ENCODE measurements around the gene C1orf159.
"Not testable (repeated sequence)": the region's sequence is repeated elsewhere in the genome, so short reads cannot be mapped to it uniquely, and the experiment has no call there.

The C1orf159 gene

GRCh38 chr1:1085171-1085841 is 30.6 kb downstream of the C1orf159 start:
- Histone ChIP-seq H3K4me3 (no peak overlapping the region), H3K9me3 (no peaks in the 10 kb centered on the region), H3K4me1 (peaks cover under 1% of the 10 kb centered on the region), H3K36me3 (replicated peaks) (no peaks in the 10 kb centered on the region), H3K27me3 (ENCODE audit: low read depth) (no peaks in the 10 kb centered on the region)
- peak in 1 of 2 experiments; percentile 7 for DNase-seq (ENCODE audit: low spot score in 2 of 2)
- in situ Hi-C loops (cut with MboI; ENCODE audit: low sequenced_read_pairs), result no loop called here

DNA sequence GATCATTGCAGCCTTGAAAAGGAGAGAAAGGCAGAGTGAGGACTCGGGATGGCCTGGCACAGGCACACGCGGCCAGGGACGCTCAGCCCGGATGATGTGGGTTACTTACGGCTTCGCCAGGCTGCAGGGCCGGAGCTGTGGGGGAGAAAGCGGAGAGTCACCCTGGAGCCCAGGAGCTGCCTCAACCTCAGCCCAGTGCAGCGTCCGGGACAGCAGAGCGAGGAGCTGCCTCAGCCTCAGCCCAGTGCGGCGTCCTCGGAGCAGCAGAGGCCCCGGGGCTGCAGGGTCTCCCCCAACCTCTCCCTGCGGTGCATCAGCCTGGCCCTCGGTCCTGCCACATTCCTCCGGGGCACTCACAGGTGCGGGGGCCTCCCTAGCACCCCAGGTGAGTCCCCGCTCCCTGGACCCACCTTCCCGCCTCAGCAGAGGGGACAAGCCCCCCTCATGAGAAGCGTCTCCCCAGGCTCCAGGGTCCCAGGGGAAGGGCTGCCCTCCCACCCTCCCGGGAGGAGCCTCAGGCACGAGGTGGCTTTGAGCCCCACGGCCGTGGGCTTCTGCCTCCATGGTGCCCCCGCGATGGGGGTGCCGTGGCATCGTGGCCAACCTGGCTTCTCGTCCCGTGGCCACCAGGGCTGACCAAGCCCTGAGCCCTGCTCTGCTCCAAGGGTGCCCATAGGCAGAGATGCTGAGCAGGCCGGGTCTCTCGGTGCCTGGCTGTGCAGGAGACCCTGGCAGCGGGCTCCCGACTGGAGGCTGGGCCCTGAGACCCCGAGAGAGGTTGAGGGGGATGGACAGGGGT is 31.3 kb downstream of the C1orf159 start:
- in situ Hi-C loops (cut with MboI; ENCODE audit: low sequenced_read_pairs), result no loop called here
- H3K4me1 ChIP-seq, result peaks cover 8% of the 10 kb centered on the region

GRCh38 chr1:1083416-1084371 is 32.2 kb downstream of the C1orf159 start:
- no peak overlapping the region for H3K4me3 ChIP-seq
- no peaks in the 10 kb centered on the region for H3K27me3 ChIP-seq (ENCODE audit: low read depth)
- peaks cover 11% of the 10 kb centered on the region for H3K4me1 ChIP-seq
- no peaks in the 10 kb centered on the region for H3K9me3 ChIP-seq
- DNase-seq (ENCODE audit: low spot score in 2 of 2), result peak in 1 of 2 experiments; percentile 7
- in situ Hi-C loops (cut with MboI; ENCODE audit: low sequenced_read_pairs), result no loop called here
- no peaks in the 10 kb centered on the region for H3K36me3 ChIP-seq (replicated peaks)

More for the DNA sequence above, 31.3 kb downstream of the C1orf159 start:
- Histone ChIP-seq H3K36me3 (replicated peaks) (no peaks in the 10 kb centered on the region), H3K27me3 (ENCODE audit: low read depth) (no peaks in the 10 kb centered on the region), H3K9me3 (no peaks in the 10 kb centered on the region), H3K4me3 (no peak overlapping the region)
- DNase-seq (ENCODE audit: low spot score in 2 of 2), result peak in 1 of 2 experiments; percentile 7

- Histone ChIP-seq H3K4me3 (no peak overlapping the region), H3K9me3 (no peaks in the 10 kb centered on the region), H3K36me3 (replicated peaks) (no peaks in the 10 kb centered on the region), H3K4me1 (peaks cover 11% of the 10 kb centered on the region), H3K27me3 (ENCODE audit: low read depth) (no peaks in the 10 kb centered on the region)
- peak in 1 of 2 experiments; percentile 7 for DNase-seq (ENCODE audit: low spot score in 2 of 2)
- in situ Hi-C loops (cut with MboI; ENCODE audit: low sequenced_read_pairs), result no loop called here
Observed at GRCh38 chr1:1082776-1083415, 33.0 kb downstream of the C1orf159 start.

- peak in 1 of 2 experiments; percentile 7 for DNase-seq (ENCODE audit: low spot score in 2 of 2)
- no peaks in the 10 kb centered on the region for H3K27me3 ChIP-seq (ENCODE audit: low read depth)
- no peaks in the 10 kb centered on the region for H3K36me3 ChIP-seq (replicated peaks)
- no peak overlapping the region for H3K4me3 ChIP-seq
- in situ Hi-C loops (cut with MboI; ENCODE audit: low sequenced_read_pairs), result no loop called here
- H3K9me3 ChIP-seq, result no peaks in the 10 kb centered on the region
- H3K4me1 ChIP-seq, result peaks cover 11% of the 10 kb centered on the region
Observed at GRCh38 chr1:1082239-1082775, 33.6 kb downstream of the C1orf159 start.

DNA sequence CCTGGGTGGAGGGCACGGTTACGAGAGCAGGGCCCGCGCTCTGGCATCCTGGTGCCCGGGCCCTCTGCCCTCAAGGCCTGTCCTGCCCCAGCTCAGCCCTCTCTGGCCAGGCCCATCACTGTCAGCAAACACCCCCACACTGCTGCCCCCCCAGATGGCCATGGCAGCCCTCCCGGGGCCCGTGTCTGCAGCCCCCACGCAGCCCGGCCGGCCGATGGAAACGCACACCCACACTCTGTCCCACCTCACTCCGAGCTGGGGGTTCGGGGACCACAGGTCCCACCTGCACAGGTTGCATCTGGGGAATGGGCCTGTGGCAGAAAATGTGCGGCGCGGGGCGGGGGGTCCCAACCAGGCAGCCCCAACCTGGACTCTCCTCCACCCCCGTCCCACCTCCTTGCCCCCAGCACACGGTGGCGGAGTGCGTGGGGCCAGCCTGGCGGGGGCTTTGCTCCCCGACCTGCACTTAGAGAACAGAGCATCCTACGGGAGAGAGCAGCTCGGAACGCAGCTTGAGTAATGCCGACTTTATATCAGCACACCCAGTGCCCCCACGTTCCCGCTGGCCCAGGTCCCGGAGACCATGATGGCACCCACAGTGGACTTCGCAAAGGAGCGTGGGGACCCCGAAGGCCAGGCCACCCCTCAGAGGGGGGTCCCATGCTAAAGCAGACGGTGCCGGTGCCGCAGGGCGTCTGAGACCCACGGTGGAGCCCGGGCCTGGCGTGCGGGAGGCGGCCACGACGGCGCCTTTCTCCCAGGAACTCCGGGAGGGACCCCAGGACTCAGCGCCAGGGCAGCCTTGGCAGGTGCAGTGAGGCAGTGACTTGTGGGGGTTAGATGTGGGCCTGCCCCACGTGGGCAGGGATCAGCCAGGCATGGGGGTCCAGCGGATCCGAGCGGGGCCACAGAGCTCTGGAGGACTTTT is 34.3 kb downstream of the C1orf159 start:
- Histone ChIP-seq H3K4me1 (peaks cover 11% of the 10 kb centered on the region), H3K9me3 (no peaks in the 10 kb centered on the region), H3K27me3 (ENCODE audit: low read depth) (no peaks in the 10 kb centered on the region), H3K4me3 (no peak overlapping the region), H3K36me3 (replicated peaks) (no peaks in the 10 kb centered on the region)
- in situ Hi-C loops (cut with MboI; ENCODE audit: low sequenced_read_pairs), result no loop called here
- DNase-seq (ENCODE audit: low spot score in 2 of 2), result peak in 1 of 2 experiments; percentile 7

DNA sequence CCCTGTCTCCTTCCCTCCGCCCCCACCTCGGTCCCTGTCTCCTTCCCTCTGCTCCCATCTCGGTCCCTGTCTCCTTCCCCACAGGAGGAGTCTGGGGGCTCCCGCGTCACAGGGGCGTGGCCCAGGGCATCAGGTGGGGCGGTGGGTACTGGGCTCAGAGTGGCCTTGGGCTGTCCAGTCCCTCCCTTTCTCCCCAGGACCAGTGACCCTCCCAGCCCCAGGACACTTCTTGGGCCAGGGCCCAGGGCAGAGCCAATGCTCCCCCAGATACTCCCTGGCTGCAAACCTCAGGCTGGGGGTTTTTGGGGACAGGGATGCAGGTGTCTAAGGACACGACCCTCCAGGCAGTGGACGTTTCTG is 35.0 kb downstream of the C1orf159 start:
- peak in 1 of 2 experiments; percentile 7 for DNase-seq (ENCODE audit: low spot score in 2 of 2)

GRCh38 chr1:1080122-1080757 is 35.6 kb downstream of the C1orf159 start:
- Histone ChIP-seq H3K36me3 (replicated peaks) (no peaks in the 10 kb centered on the region), H3K4me3 (0 out of 2 replicates have a peak overlapping the region, but pooled peaks have one; percentile 3), H3K9me3 (no peaks in the 10 kb centered on the region), H3K4me1 (peaks cover 11% of the 10 kb centered on the region), H3K27me3 (ENCODE audit: low read depth) (peaks cover 2% of the 10 kb centered on the region)
- in situ Hi-C loops (cut with MboI; ENCODE audit: low sequenced_read_pairs), result no loop called here
- DNase-seq (ENCODE audit: low spot score in 2 of 2), result peak; percentile 48 to 79

More for the DNA sequence above, 35.0 kb downstream of the C1orf159 start:
- in situ Hi-C loops (cut with MboI; ENCODE audit: low sequenced_read_pairs), result no loop called here
- Histone ChIP-seq H3K27me3 (ENCODE audit: low read depth) (no peaks in the 10 kb centered on the region), H3K9me3 (no peaks in the 10 kb centered on the region), H3K4me1 (peaks cover 11% of the 10 kb centered on the region), H3K36me3 (replicated peaks) (no peaks in the 10 kb centered on the region), H3K4me3 (no peak overlapping the region)

GRCh38 chr1:1079408-1080121 is 36.3 kb downstream of the C1orf159 start:
- Histone ChIP-seq H3K27me3 (ENCODE audit: low read depth) (peaks cover 9% of the 10 kb centered on the region), H3K4me1 (peaks cover 11% of the 10 kb centered on the region), H3K4me3 (0 out of 2 replicates have a peak overlapping the region, but pooled peaks have one; percentile 3), H3K9me3 (no peaks in the 10 kb centered on the region), H3K36me3 (replicated peaks) (no peaks in the 10 kb centered on the region)
- peak; percentile 25 to 71 for DNase-seq (ENCODE audit: low spot score in 2 of 2)
- in situ Hi-C loops (cut with MboI; ENCODE audit: low sequenced_read_pairs), result no loop called here

DNA sequence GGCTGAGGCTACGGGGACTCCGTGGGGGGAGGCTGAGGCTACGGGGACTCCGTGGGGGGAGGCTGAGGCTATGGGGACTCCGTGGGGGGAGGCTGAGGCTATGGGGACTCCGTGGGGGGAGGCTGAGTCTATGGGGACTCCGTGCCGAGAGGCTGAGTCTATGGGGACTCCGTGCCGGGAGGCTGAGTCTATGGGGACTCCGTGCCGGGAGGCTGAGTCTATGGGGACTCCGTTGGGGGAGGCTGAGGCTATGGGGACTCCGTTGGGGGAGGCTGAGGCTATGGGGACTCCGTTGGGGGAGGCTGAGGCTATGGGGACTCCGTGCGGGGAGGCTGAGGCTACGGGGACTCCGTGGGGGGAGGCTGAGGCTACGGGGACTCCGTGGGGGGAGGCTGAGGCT is 38.5 kb downstream of the C1orf159 start:
- H3K9me3 ChIP-seq; H3K4me3 ChIP-seq; H3K36me3 ChIP-seq (replicated peaks); DNase-seq (ENCODE audit: low spot score in 2 of 2); in situ Hi-C loops (cut with MboI; ENCODE audit: low sequenced_read_pairs); H3K27me3 ChIP-seq (ENCODE audit: low read depth): not testable (repeated sequence)
- H3K4me1 ChIP-seq, result peaks cover 11% of the 10 kb centered on the region

GRCh38 chr1:1075148-1075935 is 40.5 kb downstream of the C1orf159 start:
- peaks cover 11% of the 10 kb centered on the region for H3K4me1 ChIP-seq
- H3K9me3 ChIP-seq, result no peaks in the 10 kb centered on the region
- no peak for DNase-seq (ENCODE audit: low spot score in 2 of 2)
- in situ Hi-C loops (cut with MboI; ENCODE audit: low sequenced_read_pairs), result no loop called here
- H3K36me3 ChIP-seq (replicated peaks), result no peaks in the 10 kb centered on the region
- peaks cover 13% of the 10 kb centered on the region for H3K27me3 ChIP-seq (ENCODE audit: low read depth)
- no peak overlapping the region for H3K4me3 ChIP-seq
